NCI-H748 (cell line): Measurements from ENCODE around the gene SEC16A.

Source experiments
- DNase-seq: peaks from one replicate; lab custom pipeline; 2025; ENCODE audit not compliant: unreplicated experiment; lab: John Stamatoyannopoulos, UW

The SEC16A gene

GRCh38 chr9:136402067-136402466 lies 80.8 kb downstream of the SEC16A start:
- DNase-seq: no peak

GRCh38 chr9:136401173-136401922 lies 81.5 kb downstream of the SEC16A start:
- no peak for DNase-seq

- DNase-seq: peak; percentile 94
Measured at GRCh38 chr9:136400038-136400834, 82.6 kb downstream of the SEC16A start, which contains the start of gene SNAPC4. TSS of gene SNAPC4 (minus strand) at chr9:136400170. CDS start at chr9:136398428, 1,742 bp downstream.

- peak; percentile 31 for DNase-seq
Measured at GRCh38 chr9:136399176-136400037, 83.4 kb downstream of the SEC16A start.

- no peak for DNase-seq
Measured at GRCh38 chr9:136398286-136398685, 84.6 kb downstream of the SEC16A start.

- DNase-seq: no peak
Measured at GRCh38 chr9:136397643-136398042, 85.2 kb downstream of the SEC16A start.

- DNase-seq: no peak
Measured at GRCh38 chr9:136396219-136396515, 86.7 kb downstream of the SEC16A start.

GRCh38 chr9:136395345-136396218 lies 87.3 kb downstream of the SEC16A start:
- DNase-seq: no peak

GRCh38 chr9:136395020-136395340 lies 87.9 kb downstream of the SEC16A start:
- DNase-seq: no peak

GRCh38 chr9:136394312-136395019 lies 88.4 kb downstream of the SEC16A start:
- no peak for DNase-seq

GRCh38 chr9:136393531-136393930 lies 89.3 kb downstream of the SEC16A start:
- DNase-seq: no peak

- DNase-seq: no peak
Measured at GRCh38 chr9:136392538-136393449, 90.0 kb downstream of the SEC16A start.

- DNase-seq: no peak
Measured at GRCh38 chr9:136391737-136392537, 90.9 kb downstream of the SEC16A start.
